NOMO-1 treated with DMSO at 0.1 percent for 48 hours (cell line): ENCODE results near the gene MRTFA.
A peak's percentile ranks its signal among the peaks of the same experiment; 100 is the strongest.
"Not testable (repeated sequence)": the region's sequence is repeated elsewhere in the genome, so short reads cannot be mapped to it uniquely, and the experiment has no call there.

Experiments
- DNase-seq: peaks from one replicate; lab custom pipeline; 2025; ENCODE audit not compliant: unreplicated experiment; lab: John Stamatoyannopoulos, UW

The MRTFA gene

GRCh38 chr22:40526960-40527359 lies 109.6 kb downstream of the MRTFA start:
- DNase-seq, result no peak

DNA sequence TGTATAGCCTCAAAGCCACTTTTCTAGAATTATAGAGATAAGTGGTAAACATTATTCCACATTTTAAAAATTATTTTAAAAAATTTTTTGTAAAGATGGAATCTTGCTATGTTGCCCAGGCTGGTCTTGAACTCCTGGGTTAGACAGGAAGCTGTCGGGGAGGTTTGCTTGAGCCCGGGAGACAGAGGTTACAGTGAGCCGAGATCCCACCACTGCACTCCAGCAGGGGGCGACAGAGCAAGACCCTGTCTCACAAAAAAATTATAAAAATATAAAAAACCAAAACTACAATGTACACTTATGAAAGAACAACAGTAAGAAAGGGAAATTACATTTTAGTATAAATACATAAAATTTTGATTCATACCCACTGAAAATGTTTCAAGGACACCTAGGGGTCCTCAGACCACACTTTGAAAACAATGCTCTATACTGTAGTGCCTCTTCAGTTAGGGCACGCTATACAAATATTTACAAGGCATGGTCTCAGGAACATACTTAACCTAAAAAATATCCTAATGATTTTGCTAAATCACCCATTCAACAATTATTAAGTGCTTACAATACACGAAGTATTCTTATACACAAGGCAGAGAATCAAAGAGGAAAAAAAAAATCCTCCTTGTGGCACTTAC lies 111.2 kb downstream of the MRTFA start:
- peak; percentile 59 for DNase-seq

- DNase-seq, result peak; percentile 64
Measured at GRCh38 chr22:40524392-40525249, 111.9 kb downstream of the MRTFA start.

- DNase-seq, result no peak
Measured at GRCh38 chr22:40522141-40522540, 114.4 kb downstream of the MRTFA start.

DNA sequence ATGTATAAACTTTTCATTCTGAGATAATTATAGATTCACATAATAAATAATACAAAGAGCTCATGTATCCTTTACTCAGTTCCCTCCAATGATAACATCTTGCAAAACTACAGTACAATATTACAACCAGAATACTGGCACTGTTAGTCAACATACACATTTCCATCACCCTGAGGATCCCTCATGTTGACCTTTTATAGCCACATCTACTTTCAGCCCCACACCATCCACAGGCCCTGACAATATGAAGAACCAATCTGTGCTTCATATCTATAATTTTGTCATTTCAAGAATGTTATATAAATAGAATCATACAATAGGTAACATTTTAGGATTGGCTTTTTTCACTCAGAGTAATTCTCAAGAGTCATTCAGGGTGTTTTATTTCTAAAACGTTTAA lies 115.5 kb downstream of the MRTFA start:
- no peak for DNase-seq

- DNase-seq, result no peak
Measured at GRCh38 chr22:40520562-40520961, 116.0 kb downstream of the MRTFA start.

DNA sequence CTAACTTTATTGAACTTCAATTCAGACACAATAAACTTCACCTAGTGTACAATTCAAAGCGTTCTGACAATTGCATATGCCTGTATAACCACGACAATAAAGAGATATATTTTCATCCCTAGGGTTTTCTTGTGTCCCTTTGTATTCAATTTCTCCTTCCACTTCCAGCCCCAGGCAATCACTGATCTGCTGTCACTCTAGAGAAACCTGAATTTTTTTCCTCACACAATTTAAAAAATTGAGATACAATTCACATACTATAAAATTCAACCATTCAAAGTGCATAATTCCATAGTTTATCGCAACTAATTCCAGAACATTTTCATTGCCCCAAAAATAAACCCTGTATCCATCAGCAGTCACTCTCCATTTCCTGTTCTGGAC lies 116.6 kb downstream of the MRTFA start:
- no peak for DNase-seq

DNA sequence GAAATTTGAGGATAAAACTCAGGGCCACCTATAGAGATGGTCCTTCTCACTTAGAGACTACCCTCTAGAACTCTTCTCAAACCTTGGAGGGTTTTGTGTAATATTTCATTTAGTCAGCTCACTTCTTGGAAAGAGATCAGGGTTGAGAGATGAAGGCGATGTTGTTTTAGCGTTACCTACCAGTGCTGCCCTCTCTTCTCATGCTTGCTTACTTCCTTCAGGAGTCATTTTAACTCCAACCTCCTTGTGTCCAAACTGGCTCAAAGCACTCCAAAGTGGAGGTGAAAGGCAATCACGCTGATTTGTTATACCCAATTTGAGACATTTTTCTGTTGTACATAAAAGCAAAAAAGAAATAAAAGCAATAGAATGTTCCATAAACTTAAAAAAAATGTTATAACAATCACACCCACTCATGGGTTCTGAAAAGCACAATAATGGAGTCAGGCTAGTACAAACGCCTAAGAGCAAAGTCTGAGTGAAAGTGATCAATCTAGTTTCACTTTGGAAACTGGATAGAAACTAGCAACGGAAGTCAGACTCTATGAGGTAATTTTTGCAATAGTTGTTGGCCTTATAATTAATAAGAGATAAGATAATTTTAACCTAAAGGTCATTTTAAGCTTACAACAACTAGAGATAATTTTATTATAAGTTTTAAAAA lies 117.1 kb downstream of the MRTFA start:
- peak; percentile 46 for DNase-seq

- no peak for DNase-seq
Measured at GRCh38 chr22:40518840-40519239, 117.7 kb downstream of the MRTFA start.

- DNase-seq, result no peak
Measured at GRCh38 chr22:40517631-40518030, 118.9 kb downstream of the MRTFA start.

GRCh38 chr22:40516416-40516815 lies 120.1 kb downstream of the MRTFA start:
- DNase-seq, result no peak

GRCh38 chr22:40512426-40513136 lies 123.9 kb downstream of the MRTFA start:
- no peak for DNase-seq

- no peak for DNase-seq
Measured at GRCh38 chr22:40511604-40512003, 124.9 kb downstream of the MRTFA start.

- no peak for DNase-seq
Measured at GRCh38 chr22:40510631-40511364, 125.7 kb downstream of the MRTFA start.

DNA sequence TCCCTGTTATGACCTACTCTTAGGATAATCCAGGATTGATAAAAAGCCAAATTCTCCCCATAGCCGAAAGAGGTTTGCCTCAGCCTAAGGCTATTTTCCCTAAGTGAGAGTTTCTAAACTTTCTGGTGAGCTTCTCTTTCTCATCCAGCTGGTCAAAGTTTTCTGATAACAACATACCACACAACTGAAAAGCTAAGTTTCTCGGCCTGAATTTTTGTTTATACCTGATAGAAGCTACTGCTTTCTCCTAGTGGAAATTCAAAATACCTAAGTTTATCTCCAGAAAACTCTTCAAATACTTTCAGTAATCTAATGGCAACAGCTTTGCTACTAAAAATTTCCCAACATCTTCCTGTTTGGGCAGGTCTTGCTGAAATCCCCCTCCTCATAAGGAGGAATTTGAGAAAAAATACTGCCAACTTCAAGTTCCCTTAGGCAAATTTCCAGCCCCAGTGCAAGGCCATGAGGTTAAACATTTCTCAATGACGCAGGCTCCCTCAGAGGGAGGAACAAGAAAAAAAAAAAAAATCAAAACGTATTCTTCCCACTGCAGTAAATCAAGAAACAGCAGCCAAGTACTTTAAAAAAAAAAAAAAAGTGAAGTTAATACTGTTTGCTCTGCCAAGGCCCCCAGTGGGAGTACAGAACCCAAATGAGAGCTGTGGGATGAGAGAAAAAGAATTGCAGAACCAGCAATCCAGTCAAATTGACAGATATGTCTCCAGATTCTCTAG lies 127.0 kb downstream of the MRTFA start:
- peak; percentile 55 for DNase-seq

- DNase-seq, result not testable (repeated sequence)
Measured at GRCh38 chr22:40508046-40508445, 128.5 kb downstream of the MRTFA start.

DNA sequence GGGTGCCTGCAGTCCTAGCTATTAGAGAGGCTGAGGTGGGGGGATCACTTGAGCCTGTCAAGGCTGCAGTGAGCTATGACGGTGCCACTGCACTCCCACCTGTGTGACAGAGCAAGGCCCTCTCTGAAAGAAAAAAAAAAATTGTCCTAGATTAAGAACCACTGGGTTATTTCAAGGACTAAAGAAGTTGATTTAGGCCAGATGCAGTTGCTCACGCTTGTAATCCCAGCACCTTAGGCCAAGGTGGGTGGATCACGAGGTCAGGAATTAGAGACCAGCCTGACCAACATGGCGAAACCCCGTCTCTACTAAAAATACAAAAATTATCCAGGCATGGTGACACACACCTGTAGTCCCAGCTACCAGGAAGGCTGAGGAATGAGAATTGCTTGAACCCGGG lies 129.0 kb downstream of the MRTFA start:
- no peak for DNase-seq

GRCh38 chr22:40506762-40507161 lies 129.8 kb downstream of the MRTFA start:
- no peak for DNase-seq

DNA sequence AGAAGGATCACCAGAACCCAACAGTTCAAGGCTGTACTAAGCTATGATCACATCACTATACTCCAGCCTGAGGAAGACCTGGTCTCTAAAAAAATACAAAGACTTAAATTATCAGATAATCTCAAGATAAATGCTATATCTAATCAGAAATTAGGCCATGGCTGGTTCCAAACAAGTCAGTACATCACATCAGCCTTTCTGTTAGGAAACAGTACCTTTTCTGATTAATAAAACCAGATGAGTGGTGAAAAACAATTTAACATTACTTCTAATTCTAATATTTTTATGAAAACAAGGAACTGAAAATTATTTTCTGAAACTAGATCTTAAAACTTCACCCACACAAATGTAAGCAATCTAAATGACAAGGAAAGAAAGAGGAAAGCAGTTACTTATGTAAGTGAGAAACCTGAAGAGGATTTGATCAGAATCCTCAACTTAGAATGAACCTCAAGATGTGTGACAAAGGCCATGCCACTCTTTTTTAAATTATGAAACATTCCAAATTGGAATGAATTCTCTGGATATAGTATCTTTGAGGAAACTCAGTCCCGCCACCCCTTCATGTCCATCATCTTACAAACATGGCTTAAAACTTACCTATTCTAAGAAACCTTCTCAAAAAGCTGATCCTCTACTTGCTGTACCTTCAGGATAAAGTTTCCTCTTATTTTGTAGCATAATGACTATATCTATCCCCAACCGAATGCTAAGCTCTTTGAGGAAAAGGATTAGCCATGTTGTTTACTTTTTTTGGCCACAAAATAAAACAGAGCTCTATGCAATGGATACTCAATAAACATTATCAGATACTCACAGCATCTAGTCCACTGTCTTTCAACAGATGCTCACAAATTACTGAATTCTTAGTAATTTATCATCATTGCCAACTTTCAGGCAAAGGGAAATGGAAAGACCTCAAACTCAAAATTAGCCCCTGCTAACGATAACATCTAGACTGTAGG lies 132.0 kb downstream of the MRTFA start:
- no peak for DNase-seq
